ENCODE measurements around the gene THUMPD3.

Gene THUMPD3

DNA sequence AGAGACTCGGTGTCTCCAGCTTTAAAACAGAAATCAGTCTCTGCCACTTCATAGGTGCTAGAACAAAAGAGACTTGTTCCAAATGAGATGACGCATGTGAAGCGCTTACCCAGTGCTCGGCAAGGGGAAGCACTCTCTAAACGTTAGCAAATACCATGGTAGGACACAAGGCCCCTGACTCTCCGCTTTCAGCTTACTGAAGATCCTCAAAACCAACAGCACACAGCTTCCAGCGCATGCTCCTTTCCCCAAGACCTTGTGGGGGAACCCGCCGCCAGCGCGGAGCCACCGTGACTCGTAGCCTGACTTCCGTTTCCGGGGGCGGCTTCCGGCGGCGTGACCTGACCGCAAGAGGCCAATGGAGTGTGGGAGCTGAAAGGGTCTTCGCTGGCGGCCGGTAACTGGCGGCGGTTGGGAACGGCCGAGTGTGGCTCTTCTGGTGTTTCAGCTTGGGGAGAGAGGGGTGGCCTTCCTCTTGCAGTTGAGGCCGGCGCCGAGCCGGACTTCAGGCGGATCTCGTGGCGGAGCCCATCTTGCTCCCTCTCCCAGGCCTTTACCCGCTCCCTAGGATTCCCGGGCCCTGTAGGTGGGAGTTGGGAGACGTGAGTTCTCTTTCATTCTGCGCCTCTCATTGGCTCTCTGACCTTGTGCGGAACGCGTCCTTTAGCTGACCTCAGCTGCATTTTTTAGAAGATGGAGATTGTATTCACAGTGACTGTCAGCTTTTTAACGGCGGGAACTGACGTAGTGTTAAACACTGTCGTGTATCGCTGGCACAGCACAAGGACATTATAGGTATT lies at the start of gene THUMPD3:
Gene THUMPD3, plus strand, starts transcription at position 324 of the 800 bp plus-strand sequence. CDS start 2,015 bp downstream, outside the sequence.
- DNase-seq = peak; percentile 96

- no peak for DNase-seq
Observed at GRCh38 chr3:9314796-9315195, 48.1 kb upstream of the THUMPD3 start.

- DNase-seq = no peak
Observed at GRCh38 chr3:9316881-9317361, 45.9 kb upstream of the THUMPD3 start.

DNA sequence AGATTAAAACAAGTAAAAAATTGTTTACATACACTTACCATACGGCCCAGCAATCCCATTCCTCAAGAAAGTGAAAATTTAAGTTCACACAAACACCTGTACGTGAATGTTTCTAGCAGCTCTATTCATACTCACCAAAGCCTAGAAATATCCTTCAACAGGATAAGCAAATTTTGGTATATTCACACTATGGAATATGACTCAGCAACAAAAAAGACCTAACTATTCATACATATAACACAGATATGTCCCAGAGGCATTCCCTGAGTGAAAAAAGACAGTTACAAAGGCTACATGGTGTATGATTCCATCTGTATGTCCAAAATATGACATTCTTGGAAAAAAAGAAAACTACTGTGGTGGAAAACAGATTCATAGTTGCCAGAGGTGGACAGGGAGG lies 40.1 kb upstream of the THUMPD3 start:
- DNase-seq = no peak

DNA sequence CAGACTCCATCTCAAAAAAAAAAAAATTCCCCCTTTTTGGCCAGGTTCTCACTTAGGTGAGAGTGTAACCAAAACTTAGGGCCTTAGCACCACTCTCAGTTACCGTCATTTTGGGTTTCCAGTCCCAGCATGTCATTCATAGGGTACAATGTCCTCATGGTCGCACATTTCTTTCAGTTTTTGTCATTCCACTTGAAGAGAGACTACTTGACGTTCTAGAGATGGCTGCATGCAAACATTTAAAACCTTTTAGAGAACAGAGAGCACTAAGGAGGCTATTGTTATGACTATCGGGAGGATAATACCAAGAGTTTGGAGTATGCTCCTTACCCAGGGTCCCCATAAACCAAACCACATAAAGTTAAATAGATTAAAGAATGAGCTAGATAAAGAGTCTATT lies 37.9 kb upstream of the THUMPD3 start:
- DNase-seq = no peak

DNA sequence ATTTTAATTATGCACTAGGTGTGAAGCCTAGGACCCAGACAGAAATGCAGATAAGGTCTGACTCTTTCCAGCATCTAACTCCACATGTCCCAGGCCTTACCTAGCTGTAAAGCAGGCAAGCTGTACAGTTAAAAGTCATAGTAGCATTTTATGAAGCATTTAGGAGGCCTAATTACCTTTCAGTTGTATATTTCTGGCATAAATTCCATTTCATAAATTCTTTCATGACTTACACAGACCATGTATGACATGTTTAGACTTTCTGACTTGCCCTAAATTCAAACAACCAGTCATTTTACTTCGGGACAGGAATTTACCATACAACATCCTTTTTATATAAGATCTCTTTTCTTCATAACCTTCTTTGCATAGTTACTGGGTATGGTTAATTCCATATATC lies 35.3 kb upstream of the THUMPD3 start:
- no peak for DNase-seq

GRCh38 chr3:9330166-9330703 lies 32.6 kb upstream of the THUMPD3 start:
- DNase-seq = no peak

GRCh38 chr3:9331171-9331570 lies 31.7 kb upstream of the THUMPD3 start:
- DNase-seq = no peak

DNA sequence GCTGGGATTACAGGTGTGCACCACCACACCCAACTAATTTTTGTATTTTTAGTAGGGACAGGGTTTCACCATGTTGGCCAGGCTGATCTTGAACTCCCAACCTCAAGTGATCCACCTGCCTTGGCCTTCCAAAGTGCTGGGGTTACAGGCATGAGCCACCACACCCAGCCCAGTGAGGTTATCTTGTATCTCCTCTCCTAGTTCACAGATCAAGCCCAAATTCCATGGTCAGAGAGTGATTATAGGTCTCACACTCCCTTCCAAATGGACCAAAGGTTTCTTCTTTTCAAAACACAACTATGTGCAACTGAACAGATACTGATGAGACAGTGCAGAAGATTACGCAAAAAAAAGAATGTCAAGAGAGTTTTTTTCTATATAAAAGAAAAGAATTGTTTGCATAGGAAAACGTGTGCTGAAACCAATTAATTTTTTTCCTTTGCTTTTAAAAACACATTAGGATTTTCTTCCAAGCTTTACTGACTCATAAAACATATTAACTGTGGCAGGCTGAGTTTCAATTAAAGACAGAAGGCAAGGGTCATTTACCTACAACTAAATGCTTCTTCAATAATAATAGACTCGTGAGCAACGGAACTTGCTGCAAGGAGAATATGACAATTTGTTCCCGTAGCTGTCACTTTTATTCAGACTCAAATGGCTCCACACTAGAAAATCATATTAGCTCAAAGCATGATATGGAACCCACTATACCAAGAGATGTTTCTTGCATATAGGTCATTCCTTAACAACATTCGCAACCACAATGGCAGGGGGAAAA lies 30.4 kb upstream of the THUMPD3 start:
- no peak for DNase-seq

GRCh38 chr3:9339761-9340471 lies 22.9 kb upstream of the THUMPD3 start:
- DNase-seq = no peak

DNA sequence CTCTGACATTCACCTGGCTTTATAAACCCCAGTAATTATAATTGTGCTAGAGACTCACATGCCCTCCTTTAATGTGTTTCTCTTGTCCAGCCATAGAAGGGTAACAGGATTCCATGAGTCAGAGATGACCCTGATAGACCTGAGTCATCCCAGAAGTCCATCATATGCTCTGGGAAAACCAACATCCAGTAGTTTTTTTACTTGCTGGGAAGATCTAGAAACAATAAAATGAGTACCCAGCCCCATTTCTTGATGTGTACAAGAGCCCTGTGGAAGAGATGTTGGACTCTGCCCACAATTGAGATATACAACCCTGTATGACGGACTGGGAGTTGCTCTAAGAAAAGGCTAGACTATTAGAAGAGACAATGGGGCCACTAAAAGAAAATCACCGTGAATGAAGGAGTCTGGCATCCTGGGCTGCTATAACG lies 22.4 kb upstream of the THUMPD3 start:
- DNase-seq = no peak

DNA sequence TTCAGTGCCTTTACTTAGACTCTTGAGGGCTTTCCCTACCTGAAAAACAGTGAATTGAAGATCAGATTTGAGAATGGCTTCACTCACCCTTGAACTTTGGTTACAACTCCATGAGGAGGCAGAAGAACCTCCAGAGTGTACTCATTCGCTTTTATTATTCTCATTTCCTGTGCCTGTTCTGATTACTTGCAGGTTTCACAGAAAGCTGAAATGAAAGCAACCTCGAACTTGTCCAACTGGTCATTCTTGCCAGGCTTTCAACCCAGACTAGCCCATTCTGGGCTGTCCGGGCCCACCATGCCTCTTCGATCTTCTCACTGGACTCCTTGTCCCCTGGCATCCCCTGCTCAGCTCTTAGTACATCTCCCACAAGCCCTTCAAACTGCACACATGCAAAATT lies 20.2 kb upstream of the THUMPD3 start:
- no peak for DNase-seq

DNA sequence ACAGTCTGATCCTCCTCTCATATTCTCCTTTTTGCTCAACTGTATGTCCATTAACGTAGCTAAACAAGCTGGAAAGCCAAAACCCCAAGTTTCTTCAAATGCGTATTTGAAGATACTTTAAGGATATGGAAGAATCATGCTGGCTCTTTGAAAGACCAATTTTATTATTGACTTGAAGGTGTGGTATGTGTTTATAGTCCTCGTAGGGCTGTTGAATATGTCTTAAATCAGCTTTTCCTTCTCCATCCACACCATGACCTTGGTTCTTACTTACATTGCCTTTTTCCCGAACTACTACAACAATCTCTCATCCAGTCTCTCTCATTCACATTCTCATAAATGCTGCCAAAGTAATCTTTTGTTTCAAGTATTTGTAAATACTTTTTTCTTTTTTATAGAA lies 19.7 kb upstream of the THUMPD3 start:
- DNase-seq = no peak

DNA sequence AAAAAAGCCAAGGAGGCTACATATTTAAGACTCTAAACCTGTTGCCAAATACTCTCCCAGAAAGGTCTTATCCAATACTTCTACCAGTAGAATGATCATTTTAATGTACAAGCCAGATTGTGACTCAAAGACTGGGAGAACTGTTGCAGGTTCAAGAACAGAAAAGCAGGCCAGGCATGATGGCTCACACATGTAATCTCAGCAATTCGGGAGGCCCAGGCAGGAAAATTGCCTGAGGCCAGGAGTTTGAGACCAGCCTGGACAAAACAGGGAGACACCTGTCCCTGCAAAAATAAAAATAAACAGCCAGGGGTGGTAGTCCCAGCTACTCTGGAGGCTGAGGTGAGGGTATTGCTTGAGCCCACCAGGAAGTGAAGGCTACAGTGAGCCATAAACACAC lies 17.8 kb upstream of the THUMPD3 start:
- no peak for DNase-seq

GRCh38 chr3:9346141-9346540 lies 16.7 kb upstream of the THUMPD3 start:
- no peak for DNase-seq

DNA sequence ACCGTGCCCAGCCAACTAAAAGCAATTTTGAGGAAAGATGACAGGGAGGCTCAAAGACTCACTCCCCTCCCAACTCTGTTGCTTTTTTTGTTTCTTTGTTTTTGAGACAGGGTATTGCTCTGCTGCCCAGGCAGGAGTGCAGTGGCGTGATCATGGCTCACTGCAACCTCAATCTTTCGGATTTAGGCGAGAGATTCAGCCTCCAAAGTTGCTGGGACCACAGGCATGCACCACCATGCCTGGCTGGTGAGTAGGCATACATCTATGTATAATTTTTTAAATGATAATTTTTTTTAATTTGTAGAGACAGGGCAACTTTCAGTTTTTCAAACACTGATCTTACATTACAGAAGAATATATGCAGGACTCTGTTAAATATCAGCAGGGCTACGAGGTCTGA lies 15.8 kb upstream of the THUMPD3 start:
- DNase-seq = no peak

DNA sequence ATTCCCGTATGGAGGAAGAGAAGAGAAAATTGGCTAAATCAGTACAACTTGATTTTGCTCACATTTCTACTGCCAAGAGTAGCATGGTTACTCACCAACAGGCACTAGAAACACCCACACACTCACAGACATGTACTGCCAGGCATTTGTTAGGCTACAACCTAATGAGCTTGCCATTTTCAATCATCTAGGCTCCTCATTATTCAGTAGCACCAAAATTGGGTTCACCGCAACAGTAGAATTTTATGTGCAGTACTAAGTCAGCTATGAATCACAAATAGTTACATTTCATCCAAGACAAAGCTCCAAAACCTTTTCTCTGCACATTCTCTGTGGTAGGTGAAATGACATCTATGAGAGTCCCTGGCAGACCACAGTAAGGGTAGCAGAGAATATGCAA lies 15.0 kb upstream of the THUMPD3 start:
- DNase-seq = peak; percentile 12

GRCh38 chr3:9349321-9350117 lies 13.3 kb upstream of the THUMPD3 start:
- DNase-seq = peak; percentile 27

- DNase-seq = no peak
Observed at GRCh38 chr3:9351709-9352126, 11.1 kb upstream of the THUMPD3 start.

DNA sequence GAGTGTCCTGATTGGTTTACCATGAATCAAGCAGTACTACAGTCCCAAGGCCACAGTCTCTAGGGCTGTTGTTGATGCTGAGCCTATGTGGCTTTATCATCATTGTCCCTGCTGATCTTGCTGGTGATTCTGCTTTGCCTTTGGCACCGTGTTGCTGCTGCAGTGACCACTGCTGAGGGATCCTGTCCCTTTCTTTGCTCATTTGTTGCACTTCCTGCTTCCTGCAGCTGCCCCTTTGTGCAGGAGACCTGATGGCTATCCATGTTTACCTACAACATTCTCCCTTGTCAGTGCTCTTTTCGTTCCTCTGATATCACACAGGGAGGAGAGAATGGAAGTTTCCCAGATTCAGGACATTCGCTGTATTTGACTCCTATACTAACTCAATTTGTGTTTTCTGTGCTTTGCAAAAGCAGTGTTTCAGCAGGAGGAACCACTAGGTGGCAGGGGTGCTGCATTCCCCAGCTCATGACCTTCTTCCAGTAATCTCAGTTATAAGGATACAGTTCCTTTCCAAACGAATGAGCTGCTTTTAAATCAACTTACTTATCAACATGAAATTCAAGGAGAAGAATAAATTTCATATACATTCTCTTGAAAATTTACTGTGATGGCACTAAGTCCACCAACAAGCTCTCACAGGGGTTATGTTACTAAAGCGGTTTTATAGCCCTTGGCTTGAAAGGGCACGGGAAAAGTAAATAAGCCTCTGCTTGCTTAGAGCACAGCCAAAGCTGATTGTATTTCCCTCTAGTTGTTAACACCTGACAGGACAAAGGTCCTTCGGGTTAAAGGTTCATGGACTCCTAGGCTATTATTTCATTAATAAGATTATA lies 9.7 kb upstream of the THUMPD3 start:
- DNase-seq = peak; percentile 66

- no peak for DNase-seq
Observed at GRCh38 chr3:9361691-9362388, 1.0 kb upstream of the THUMPD3 start.
